GM12873 (cell line): ENCODE results near the gene FLRT1.

ENCODE experiments used
- TF ChIP-seq, protein P1 (sequence below): IDR thresholded peaks from 2 replicates; pipeline ENCODE4 v1.5.1; 2012; ENCODE audit warnings: low read depth, mild to moderate bottlenecking, moderate library complexity, low read length, control low read depth; ENCODE audit not compliant: insufficient read depth; ENCODE audit errors: missing control alignments

The FLRT1 gene

DNA sequence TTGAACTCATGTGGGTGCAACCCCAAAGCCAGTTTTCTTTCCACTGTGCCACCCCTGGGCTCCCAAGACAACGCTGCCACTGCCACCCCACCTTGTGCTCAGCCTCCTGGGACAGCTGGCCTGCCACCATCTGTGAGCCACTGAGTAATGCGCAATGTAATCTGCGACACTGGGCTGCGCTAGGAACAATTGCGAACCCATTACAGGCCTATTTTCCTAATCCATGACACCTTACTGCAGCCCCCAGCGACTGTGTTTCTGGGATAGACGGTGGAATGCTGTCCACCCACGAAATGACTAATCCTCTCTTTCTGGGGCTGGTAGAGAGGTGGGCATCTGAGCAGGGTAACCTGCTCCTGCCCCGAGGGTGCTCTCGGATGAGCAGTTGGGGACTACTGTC, 22.2 kb downstream of the FLRT1 start:
- TF ChIP-seq, protein P1, sequence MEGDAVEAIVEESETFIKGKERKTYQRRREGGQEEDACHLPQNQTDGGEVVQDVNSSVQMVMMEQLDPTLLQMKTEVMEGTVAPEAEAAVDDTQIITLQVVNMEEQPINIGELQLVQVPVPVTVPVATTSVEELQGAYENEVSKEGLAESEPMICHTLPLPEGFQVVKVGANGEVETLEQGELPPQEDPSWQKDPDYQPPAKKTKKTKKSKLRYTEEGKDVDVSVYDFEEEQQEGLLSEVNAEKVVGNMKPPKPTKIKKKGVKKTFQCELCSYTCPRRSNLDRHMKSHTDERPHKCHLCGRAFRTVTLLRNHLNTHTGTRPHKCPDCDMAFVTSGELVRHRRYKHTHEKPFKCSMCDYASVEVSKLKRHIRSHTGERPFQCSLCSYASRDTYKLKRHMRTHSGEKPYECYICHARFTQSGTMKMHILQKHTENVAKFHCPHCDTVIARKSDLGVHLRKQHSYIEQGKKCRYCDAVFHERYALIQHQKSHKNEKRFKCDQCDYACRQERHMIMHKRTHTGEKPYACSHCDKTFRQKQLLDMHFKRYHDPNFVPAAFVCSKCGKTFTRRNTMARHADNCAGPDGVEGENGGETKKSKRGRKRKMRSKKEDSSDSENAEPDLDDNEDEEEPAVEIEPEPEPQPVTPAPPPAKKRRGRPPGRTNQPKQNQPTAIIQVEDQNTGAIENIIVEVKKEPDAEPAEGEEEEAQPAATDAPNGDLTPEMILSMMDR = no peak

DNA sequence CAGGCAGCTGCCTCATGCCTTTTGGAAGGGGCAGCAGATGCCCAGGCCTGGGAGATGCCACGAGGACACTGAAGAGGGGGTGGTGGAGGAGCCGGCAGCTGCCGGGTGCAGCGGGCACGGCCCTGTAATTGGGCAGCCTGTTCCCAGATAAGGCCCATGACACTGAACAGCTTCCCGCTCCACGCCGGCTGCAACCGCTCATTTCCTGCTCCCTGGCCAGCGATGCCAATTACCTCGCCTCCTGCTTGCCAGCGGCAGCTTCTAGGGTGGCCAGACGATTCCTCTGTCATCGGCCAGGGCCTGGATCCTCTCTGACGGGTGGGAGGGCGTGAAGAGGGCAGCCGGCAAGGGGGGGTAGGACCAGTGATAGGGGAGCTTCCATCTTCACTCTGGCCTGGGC, 22.8 kb downstream of the FLRT1 start:
- TF ChIP-seq, protein P1 = no peak

DNA sequence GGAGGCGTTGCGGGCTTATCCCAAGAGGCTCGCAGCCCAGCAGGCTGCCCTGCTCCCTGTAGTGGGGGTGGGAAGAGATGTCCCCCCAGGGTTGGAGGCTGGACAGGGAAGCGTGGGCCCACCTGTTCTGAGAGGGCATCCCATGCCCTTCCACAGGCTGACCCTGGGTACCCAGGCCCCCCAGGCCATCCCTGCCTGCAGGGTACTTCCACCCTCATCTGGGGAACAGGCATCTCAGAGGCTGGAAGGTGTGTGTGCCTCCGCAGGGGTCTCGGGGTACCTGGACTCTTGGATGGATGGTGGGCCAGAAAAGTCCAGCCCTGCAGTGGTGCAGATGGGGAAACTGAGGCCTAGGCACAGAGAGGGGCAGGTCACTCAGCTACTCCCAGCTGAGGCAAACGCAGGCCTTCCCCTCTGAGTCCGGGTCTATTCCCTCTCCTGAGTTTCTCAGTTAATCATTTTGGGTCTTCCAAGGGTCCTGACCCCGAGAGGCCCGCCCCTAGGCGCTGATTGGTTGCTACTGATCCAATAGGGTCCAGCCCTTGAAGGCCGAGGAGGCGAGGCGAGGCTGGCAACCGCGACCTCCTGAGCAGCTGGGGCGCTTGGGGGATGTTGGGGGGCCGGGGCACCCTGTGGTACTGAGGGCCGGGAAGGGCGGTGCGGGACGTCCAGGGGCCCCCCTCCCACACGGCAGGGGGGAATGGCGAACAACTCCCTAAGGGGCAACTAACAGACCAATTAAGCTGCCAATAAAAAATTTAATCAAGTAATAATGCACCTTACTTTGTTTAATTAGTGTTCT, 23.8 kb downstream of the FLRT1 start:
- TF ChIP-seq, protein P1 = no peak

DNA sequence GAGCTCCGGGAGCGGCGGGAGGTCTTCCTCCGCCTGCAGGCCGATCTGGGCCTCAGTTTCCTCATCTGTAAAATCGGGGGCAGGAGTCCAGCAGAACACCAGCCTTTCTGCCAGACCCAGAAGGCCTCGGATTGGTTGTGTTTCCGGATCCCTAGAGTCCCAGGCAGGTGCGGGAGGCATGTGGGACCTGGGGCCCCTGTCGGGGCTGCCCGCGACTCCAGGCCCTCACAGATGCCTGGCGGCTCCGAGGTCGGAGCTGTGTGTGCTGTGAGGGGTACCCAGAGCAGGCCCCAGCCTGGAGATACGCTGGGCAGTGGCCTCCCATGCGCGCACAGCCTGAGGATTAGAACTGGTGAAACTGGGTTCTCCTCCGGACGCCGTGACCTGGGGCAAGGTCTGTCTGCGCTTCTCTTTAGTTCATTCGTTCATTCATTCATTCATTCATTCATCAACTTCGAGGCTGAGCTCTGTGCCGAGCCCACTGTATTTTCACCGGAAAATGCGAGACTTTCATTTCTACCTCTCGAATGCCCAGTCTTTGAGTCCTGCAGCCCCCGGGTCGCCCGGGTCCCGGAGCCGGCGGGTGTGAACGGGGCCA, 24.6 kb downstream of the FLRT1 start:
- TF ChIP-seq, protein P1 = no peak

DNA sequence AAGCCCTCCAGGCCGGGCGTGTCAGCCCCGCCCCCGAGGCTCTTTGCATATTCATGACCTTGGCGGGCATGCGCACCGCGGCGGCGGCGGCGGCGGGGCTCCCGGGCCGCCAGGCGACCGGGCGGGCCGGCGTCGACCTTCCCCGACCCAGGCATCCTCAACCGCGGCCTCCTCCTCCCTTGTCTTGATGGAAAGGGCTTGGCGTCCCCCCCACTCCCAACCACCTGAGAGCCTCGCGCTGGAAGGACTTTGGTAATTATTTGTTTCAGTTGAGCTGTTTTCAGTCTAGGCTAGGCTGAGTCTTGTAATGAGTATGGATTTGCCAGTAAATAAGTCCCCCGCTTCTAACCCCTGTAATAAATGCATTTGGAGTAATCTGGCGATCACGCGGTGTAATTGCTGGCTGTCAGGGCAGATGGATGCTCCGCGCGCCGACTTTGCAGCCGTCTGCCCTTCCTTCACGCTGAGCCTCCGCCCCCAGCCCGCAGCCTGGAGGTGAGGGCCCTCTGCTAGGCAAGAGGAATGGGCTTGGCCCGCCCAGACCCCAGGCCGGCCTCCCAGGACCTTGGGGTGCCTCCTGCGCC, 25.2 kb downstream of the FLRT1 start:
- TF ChIP-seq, protein P1 = no peak

DNA sequence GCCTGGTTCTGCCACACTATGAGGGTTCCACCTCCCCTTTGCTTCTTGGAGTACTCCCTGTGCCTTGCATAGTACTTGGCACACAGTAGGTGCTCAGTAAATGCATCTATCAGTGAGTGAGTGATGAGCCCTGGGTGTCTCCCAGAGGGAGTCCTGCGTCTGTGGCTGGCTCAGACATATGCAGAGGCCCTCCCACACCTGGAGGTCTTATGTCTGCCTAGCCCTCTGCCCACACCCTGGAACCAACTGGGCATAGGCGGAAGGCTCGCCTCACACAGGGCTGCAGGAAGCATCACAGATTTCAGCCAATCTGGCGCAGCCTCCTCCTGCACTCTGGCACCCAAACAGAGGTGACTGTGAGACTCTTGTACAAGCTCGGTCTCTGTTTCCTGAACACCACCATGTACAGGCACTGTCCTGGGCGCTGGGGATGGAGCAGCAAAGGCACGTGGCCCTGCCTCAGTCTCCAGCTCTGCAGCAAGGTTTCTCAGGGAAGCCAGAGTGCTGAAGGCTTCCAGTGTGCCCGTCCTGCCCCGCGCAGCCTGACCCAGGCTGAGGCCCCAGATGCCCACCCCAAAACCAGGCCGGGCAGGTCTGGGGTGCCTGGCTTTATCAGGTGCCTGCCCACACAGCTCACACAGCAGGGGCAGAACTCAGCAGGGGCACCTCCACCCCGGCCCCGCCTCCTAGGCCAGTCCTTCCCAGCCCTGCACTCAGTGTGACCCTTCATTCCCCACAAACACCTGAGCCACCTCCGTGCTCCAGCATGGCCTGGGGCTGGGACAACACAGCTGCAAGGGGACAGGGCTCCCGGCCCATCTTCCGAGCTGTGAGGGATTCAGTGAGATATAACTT, 26.7 kb downstream of the FLRT1 start:
- TF ChIP-seq, protein P1 = no peak
